GM18907 (cell line): Measurements from ENCODE around the gene TXNDC5.

ENCODE experiments used
- ATAC-seq: cut with Tn5 transposase; IDR thresholded peaks from one replicate; pipeline ENCODE4 v1.9.1; 2021; ENCODE audit warnings: mild to moderate bottlenecking, moderate library complexity; ENCODE audit not compliant: unreplicated experiment

TXNDC5 gene

DNA sequence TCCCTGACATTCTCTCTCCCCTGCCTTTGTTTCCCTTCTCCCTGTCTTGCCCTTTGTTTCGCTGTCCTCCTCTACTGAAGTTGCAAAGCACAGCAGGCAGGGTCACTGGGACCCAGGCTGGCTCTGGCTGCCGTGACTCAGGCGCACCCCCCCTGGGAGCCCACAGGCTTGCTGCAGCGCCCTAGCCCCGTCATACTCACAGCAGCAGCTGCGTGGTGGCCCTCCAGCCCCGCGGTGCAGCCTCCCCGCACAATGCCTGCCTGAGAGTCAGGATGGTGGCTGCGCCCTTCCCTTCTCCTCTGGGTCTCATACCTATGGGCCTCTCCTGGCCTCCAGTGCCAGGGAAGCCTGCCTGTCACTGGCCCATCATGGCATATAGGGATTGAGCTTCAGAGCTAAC is 41.7 kb downstream of the TXNDC5 start:
- ATAC-seq = no peak

DNA sequence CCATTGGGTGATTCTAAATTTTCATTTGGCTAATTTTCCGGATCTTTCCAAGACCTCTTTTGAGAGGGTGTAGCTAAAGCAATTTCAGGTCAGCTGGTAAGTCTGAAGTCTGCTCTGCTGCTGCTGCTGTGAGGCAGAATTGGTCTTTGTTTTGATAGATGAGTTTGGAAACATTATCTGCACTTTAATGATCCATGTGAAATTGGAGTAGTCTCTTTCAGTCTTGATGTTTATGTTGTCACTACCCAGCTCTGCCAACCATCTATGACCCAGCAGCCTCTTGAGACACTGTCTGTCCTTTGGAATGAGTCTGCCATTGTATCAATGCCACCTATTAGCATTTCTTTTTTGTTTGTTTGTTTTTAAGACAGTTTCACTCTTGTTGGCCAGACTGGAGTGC is 44.1 kb downstream of the TXNDC5 start:
- ATAC-seq = no peak

DNA sequence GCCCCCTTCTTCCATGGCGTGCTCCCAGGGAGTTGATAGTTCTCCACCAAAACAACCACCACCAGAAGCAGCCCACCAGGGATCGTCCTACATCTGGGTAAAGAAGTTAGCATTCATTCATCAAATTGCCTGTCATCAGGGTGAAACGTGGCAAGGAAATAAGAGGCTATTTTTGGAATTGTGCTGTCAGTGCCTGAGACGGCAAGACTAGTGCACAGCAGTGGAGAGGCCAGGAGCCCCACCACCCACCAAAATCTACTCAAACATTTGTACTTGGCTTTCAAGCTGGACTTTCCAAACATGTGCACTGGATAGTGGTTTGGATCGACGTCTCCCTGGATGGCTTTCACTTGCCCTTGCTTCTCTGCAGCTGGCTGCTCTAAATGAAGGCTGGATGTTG is 44.8 kb downstream of the TXNDC5 start:
- no peak for ATAC-seq

DNA sequence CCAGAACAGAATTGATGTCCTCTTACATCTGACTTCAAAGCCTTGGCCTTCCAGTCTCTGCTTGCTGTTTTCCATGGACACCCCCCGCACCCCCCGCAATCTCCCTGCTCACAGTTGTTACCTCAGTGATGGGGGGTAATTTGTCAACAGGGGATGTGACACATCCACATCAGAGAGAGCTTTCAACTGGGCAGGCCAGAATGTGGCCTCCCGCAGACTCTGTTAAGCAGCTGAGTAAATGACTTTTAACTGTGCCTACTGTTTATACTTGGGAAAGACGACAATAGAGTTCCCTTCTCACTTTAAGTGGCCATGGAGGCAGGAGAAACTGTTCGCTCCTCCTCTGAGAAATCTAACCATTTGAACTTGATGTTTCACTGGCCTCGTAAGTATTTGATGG is 51.0 kb downstream of the TXNDC5 start:
- ATAC-seq = no peak

DNA sequence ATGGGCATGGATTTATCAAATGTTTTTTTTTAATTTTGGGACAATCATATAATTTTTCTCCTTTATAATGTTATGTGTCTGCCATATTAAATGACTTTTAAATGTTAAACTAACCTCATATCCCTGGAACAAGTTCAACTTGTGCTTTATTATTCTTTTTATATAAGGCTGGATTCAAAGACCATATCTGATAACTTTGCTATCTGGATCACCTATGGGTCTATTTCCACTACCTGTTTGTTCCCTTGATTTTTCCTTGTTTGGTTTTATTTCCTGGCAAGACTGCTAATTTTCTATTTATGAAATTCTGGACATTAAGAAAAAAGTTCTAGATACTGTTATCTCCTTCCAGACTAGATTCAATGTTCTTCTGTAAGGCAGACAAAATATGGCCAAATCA is 58.8 kb downstream of the TXNDC5 start:
- ATAC-seq = no peak

DNA sequence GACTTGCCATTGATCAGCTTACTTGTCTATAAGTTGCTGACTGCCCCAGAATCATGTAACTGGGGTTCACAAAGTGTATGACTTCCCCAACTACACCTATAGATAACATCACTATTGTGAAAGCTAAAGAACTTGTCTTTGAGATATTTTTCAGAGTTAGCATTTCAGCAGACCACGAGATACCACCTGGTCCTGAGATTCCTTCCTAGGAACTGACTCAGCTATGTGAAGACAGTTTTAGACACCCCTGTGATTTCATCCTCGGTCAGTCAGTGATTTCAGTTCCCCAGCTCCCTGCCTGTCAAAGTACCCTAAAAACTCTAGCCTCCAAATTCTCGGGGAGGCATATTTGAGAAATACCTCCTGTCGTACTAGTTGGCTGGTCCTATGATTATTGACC is 62.4 kb downstream of the TXNDC5 start:
- ATAC-seq = no peak

DNA sequence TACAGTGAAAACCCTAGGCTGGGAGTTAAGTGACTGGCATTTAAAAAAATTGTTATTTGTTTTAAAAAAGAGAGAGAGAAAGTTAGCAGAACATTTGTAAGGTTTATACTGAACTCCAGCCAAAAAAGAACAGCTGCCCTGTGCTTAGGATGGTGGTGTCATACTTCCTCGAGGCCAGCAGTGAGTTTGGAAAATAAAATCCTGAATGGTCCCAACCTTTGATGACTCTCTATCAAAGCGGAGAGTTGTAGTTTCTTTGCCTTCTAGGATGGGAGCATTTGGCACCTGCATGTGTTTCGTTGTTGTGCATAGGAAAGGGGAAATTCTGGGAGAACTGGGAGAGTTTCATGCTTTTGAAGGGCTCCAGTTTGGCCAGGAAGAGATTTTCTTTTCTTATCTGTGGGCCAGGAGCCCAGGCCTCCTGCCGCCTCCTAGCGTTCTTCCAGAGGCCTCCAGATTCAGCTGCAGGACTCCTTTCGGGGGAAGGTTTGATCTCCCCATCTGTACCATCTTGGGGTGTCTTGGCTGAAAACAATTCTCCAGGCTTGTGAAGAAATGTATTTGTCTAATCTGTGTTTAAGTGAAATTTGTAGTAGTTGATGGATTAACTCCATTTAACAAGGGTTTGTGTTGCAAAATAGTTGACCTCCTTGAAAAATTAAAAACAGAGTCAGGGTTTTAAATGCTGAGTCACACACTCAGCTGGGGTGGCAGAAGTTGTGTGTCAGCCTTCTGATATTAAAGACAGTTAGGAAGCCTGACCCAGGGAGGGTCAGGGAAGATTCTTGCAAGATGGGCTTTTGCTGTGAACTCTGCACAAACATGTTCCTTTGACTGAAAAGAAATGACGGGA is 63.4 kb downstream of the TXNDC5 start:
- no peak for ATAC-seq

DNA sequence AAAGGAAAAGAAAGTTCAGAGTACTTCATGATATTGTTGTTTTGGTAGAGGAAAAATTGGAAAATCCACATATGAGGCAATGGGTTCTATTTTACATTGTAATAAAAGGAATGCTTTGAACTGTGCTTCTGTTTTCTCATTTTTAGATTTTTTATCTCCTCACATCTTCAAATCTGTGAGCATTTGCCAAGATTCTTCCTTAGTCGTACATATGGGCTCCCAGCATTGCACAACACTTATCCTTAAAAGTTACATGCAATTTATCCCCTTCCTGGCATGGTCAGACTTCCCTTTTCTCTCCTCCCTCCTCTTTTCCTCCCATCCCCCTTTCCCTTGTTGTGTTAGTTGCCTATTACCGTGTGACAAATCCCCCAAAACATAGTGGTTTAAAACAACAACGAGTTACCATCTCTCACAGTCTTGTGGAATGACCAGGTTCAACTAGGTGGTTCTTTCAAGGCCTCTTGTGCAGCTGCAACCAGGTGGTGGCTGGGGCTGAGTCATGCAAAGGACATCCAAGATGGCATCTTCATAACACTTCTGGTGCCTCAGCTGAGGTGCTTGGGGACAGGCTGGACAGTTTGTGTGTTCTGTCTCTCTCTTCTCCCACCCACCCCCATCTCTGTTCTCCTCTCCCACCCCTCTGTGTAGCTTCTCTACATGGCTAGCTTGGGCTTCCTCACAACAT is 68.7 kb downstream of the TXNDC5 start:
- ATAC-seq = no peak

DNA sequence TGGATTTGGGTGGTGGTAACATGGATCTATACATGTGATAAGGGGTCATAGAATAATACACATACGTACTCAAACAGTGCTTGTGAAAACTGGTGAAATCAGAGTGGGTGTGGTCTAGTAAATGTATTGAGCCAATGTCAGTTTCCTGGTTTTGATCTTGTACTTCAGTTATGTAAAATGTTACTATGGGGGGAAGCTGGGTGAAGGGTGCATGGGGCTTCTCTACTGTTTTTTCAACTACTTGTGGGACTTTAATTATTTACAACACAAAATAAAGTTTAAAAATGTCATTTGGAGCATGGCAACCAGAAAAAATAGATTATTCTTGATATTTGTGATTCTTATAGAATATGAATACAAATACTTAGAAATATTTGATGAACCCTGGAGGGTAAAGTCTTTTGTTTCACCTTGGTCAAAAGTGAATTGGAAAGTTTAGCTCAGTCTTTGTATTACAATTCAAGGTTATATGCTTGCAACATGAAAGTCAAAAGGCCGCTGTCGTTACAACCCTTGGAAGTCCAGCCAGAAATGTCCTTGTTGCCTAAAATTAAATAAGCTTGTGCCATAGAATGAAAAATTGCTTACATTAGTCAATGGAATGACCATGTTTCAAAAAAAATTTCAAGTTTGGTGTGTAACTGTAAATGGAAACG is 74.1 kb downstream of the TXNDC5 start:
- ATAC-seq = no peak

DNA sequence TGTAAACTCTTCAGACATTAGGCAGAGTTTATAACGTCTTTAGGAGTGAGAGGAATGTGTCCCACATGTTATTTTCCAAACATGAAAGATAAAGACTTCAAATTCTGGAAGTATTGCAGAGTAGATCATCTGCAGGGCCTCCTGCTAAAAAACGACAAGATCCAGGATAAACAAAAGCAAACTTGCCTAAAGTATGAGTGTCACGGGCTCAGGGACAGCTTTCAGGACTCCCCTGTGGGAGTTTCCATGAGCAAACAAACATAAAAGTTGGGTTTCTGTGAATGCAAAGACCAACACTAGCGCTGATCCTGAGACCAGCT is 76.9 kb downstream of the TXNDC5 start:
- ATAC-seq = no peak

DNA sequence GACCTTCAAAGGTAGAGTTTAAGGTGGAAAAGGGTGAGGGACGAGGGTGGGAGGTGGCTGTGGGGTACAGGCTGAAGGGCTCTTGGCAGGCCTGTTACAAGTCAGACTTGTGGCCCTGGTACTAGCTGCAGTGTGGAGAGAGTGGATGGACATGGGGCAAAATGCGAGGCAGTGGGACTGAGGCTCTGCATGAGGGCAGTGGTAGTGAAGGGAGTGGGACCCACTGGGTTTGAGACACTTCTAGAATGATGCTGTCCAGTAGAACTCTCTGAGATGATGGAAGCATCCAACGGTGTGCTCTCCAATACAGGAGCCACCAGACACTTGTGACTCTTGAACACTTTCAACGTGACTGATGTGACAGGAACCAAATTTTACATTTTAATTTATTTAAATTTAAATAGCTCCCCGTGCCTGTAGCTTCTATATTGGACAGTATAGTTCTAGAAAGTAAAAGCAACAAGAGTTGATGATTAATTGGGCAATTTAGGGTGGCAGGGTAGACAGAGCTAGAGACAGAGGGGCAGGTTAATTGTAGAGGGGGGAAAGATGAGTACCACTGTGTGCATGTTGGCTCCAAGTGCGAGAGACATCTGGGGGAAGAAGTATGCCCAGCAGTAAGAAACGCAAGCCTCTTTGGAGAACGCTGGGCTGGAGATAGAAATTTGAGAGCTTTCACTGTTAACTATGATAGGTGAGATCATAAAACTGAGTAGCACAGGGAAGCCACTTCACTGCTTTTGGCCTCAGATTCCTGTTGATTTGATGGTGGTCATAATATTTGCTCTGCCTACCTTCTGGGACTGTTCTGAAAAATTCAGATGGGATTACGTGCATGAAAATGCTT is 77.5 kb downstream of the TXNDC5 start:
- no peak for ATAC-seq
